Immature natural killer cell (primary cell): Measurements from ENCODE around the gene KCP. TPM values are rescaled to one million over a fixed set of nuclear protein-coding genes. Genes with fewer than 3 reads are reported as not detected.
"Not testable (repeated sequence)": the region's sequence is repeated elsewhere in the genome, so short reads cannot be mapped to it uniquely, and the experiment has no call there.

ENCODE experiments used
- DNase-seq, 3 donors: peaks; one replicate each; pipeline ENCODE4 v3.0.0; 2022; ENCODE audit warnings: mixed read lengths in 1 of 3
- H3K27ac Mint-ChIP-seq, 6 donors: one replicate each; pipeline ENCODE4 v1.8.0; 2020; ENCODE audit warnings: mixed read lengths in 6 of 6, mild to moderate bottlenecking in 5 of 6, inconsistent platforms in 4 of 6, moderate library complexity in 3 of 6
- H3K27me3 Mint-ChIP-seq, 3 donors: one replicate each; pipeline ENCODE4 v1.8.0; 2020 to 2021; ENCODE audit warnings: low read depth in 3 of 3, mild to moderate bottlenecking in 3 of 3, mixed read lengths in 3 of 3, moderate library complexity in 3 of 3, inconsistent platforms in 1 of 3
- H3K36me3 Mint-ChIP-seq, 3 donors: one replicate each; pipeline ENCODE4 v1.8.0; 2020; ENCODE audit warnings: mixed read lengths in 3 of 3, inconsistent platforms in 2 of 3, mild to moderate bottlenecking in 2 of 3
- H3K4me1 Mint-ChIP-seq, 2 donors: one replicate each; pipeline ENCODE4 v1.8.0; 2020; ENCODE audit warnings: inconsistent platforms in 2 of 2, mild to moderate bottlenecking in 2 of 2, mixed read lengths in 2 of 2, moderate library complexity in 1 of 2
- H3K4me3 Mint-ChIP-seq, 5 donors: one replicate each; pipeline ENCODE4 v1.8.0; 2020; ENCODE audit warnings: mild to moderate bottlenecking in 5 of 5, mixed read lengths in 5 of 5, inconsistent platforms in 3 of 5, moderate library complexity in 3 of 5
- H3K9me3 Mint-ChIP-seq, 6 donors: one replicate each; pipeline ENCODE4 v1.8.0; 2020; ENCODE audit warnings: mild to moderate bottlenecking in 6 of 6, mixed read lengths in 6 of 6, inconsistent platforms in 4 of 6, moderate library complexity in 3 of 6
- polyA plus RNA-seq, 3 donors: library from polyadenylated mRNA; unstranded; fragments of 300-500 nt; fragmentation: Illumina TruSeq; gene quantifications; one replicate each; pipeline ENCODE4 v1.2.3, GENCODE V29; 2021

KCP gene
- polyA plus RNA-seq, 3 donors from 2014 or later = 0.16 TPM; not detected in 2

- no peaks in the 10 kb centered on the region for H3K9me3 Mint-ChIP-seq
- H3K36me3 Mint-ChIP-seq = peaks cover 0 to 5% (median 0%) of the 10 kb centered on the region in 3 donors
- H3K4me3 Mint-ChIP-seq = no peak overlapping the region
Observed at GRCh38 chr7:128944487-128945236, 34.2 kb upstream of the KCP start.

DNA sequence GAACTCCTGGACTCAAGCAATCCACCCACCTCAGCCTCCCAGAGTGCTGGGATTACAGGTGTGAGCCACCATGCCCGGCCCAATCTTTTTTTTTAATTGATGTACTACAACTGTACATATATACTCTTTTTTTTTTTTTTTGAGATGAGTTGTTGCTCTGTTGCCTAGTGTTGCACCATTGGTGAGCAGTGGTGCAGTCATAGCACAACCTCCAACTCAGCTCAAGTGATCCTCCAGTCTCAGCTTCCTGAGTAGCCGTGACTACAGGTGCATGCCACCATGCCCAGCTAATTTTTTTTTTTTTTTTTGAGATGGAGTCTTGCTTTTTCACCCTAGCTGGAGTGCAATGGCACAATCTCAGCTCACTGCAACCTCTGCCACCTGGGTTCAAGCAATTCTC is 32.7 kb upstream of the KCP start:
- H3K36me3 Mint-ChIP-seq, H3K4me3 Mint-ChIP-seq, H3K27me3 Mint-ChIP-seq, DNase-seq, H3K9me3 Mint-ChIP-seq: not testable (repeated sequence)
- H3K4me1 Mint-ChIP-seq = peaks cover 30 to 31% of the 10 kb centered on the region in 2 donors
- peak overlapping the region in 1 of 6 donors; percentile 17 for H3K27ac Mint-ChIP-seq

More at GRCh38 chr7:128944487-128945236, 34.2 kb upstream of the KCP start:
- no peak overlapping the region for H3K27ac Mint-ChIP-seq
- peaks cover 0 to 4% (median 0%) of the 10 kb centered on the region in 3 donors for H3K27me3 Mint-ChIP-seq
- peaks cover 20 to 21% of the 10 kb centered on the region in 2 donors for H3K4me1 Mint-ChIP-seq
- no peak for DNase-seq

DNA sequence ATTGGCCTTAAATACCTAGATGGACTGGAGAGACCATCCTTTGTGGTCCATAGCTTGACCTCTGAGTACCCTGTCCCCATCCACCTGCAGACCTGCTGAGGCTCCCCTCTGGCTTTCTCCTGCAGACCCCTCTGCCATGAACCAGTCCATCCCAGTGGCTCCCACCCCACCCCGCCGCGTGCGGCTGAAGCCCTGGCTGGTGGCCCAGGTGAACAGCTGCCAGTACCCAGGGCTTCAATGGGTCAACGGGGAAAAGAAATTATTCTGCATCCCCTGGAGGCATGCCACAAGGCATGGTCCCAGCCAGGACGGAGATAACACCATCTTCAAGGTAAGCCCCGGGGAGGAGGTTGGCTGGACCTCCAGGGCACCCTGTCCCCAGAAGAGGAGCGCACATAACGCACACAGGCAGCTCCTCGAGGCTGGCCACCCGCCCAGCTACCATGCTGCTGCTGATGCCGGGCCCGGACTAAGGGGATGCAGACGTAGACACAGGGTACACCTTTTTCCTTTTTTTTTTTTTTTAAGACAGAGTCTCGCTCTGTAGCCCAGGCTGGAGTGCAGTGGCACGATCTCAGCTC is 31.5 kb upstream of the KCP start:
- Mint-ChIP-seq H3K4me1 (peaks cover 35 to 36% of the 10 kb centered on the region in 2 donors), H3K9me3 (no peaks in the 10 kb centered on the region), H3K36me3 (peaks cover 0 to 5% (median 0%) of the 10 kb centered on the region in 3 donors), H3K27me3 (peaks cover 0 to 6% (median 5%) of the 10 kb centered on the region in 3 donors), H3K27ac (no peak overlapping the region), H3K4me3 (no peak overlapping the region)
- DNase-seq = no peak

- Mint-ChIP-seq H3K36me3 (peaks cover 0 to 5% (median 0%) of the 10 kb centered on the region in 3 donors), H3K9me3 (no peaks in the 10 kb centered on the region), H3K27me3 (peaks cover 0 to 9% (median 4%) of the 10 kb centered on the region in 3 donors), H3K4me1 (peaks cover 37 to 40% of the 10 kb centered on the region in 2 donors), H3K27ac (peak overlapping the region; percentile 73 to 88 (median 83)), H3K4me3 (peak overlapping the region; percentile 77 to 99 (median 93))
- no peak for DNase-seq
Observed at GRCh38 chr7:128941323-128941890, 30.9 kb upstream of the KCP start.

DNA sequence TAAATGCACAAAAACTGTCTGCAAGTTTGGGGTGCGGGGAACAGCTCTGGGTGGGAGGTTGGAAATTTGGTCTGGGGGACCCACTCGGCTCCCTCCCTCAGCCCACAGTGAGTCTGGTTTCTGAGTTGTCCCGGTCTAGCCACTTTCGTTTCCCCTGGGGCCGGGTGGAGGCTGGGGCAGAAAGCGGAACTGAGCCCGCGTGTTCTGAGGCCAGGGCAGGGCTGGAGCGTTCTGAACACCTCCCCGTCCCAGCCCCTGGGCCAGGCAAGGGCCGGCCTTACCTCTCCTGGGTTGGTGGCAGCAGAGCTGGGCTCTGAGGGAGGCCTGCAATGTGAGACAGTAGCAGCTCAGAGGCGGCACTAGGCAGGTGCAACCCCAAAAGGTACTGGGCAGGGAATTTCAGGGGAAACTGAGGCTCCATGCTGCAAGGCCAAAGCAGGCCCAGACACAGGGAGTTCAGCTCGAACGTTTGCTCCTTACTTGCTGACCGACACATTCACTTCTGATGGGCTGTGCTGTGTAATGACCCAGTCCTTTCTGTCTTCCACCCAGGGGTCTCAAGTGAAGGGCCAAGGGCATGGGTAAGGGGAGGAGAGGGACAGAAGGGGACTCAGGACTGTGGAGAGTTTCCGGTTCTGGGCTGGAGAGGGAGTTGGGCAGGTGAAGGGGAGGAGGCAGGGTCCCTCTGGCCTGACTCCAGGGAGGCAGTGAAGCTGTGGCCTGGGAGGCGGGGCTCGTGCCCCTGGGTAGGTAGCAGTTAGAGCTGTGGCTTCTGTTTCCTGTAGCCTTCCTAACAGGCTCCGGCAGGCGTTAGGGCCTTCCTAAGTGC is 30.2 kb upstream of the KCP start:
- no peaks in the 10 kb centered on the region for H3K9me3 Mint-ChIP-seq
- H3K27me3 Mint-ChIP-seq = peaks cover 0 to 9% (median 4%) of the 10 kb centered on the region in 3 donors
- DNase-seq = peak; percentile 32 to 54 (median 39)
- H3K4me3 Mint-ChIP-seq = peak overlapping the region; percentile 77 to 99 (median 93)
- H3K27ac Mint-ChIP-seq = peak overlapping the region; percentile 73 to 88 (median 83)
- H3K4me1 Mint-ChIP-seq = peaks cover 37 to 40% of the 10 kb centered on the region in 2 donors
- H3K36me3 Mint-ChIP-seq = peaks cover 0 to 5% (median 0%) of the 10 kb centered on the region in 3 donors

GRCh38 chr7:128939861-128940410 is 29.4 kb upstream of the KCP start:
- peaks cover 37 to 40% of the 10 kb centered on the region in 2 donors for H3K4me1 Mint-ChIP-seq
- H3K36me3 Mint-ChIP-seq = peaks cover 0 to 5% (median 0%) of the 10 kb centered on the region in 3 donors
- H3K4me3 Mint-ChIP-seq = peak overlapping the region; percentile 77 to 99 (median 93)

GRCh38 chr7:128939075-128939860 is 28.8 kb upstream of the KCP start:
- Mint-ChIP-seq H3K9me3 (no peaks in the 10 kb centered on the region), H3K4me1 (peaks cover 39 to 40% of the 10 kb centered on the region in 2 donors), H3K27ac (peak overlapping the region; percentile 35 to 88 (median 83)), H3K36me3 (peaks cover 0 to under 1% (median 0%) of the 10 kb centered on the region in 3 donors), H3K4me3 (peak overlapping the region; percentile 77 to 99 (median 93)), H3K27me3 (peaks cover 0 to 9% (median 4%) of the 10 kb centered on the region in 3 donors)
- DNase-seq = no peak

More at GRCh38 chr7:128939861-128940410, 29.4 kb upstream of the KCP start:
- Mint-ChIP-seq H3K27ac (peak overlapping the region; percentile 73 to 88 (median 83)), H3K9me3 (no peaks in the 10 kb centered on the region), H3K27me3 (peaks cover 0 to 9% (median 4%) of the 10 kb centered on the region in 3 donors)
- DNase-seq = no peak

GRCh38 chr7:128938544-128939074 is 28.1 kb upstream of the KCP start:
- peak overlapping the region; percentile 92 to 99 (median 93) for H3K4me3 Mint-ChIP-seq
- H3K4me1 Mint-ChIP-seq = peaks cover 40 to 41% of the 10 kb centered on the region in 2 donors
- H3K36me3 Mint-ChIP-seq = no peaks in the 10 kb centered on the region
- DNase-seq = peak in 1 of 3 donors; percentile 12
- H3K27ac Mint-ChIP-seq = peak overlapping the region; percentile 19 to 87 (median 74)
- peaks cover 0 to 9% (median 4%) of the 10 kb centered on the region in 3 donors for H3K27me3 Mint-ChIP-seq
- H3K9me3 Mint-ChIP-seq = no peaks in the 10 kb centered on the region

DNA sequence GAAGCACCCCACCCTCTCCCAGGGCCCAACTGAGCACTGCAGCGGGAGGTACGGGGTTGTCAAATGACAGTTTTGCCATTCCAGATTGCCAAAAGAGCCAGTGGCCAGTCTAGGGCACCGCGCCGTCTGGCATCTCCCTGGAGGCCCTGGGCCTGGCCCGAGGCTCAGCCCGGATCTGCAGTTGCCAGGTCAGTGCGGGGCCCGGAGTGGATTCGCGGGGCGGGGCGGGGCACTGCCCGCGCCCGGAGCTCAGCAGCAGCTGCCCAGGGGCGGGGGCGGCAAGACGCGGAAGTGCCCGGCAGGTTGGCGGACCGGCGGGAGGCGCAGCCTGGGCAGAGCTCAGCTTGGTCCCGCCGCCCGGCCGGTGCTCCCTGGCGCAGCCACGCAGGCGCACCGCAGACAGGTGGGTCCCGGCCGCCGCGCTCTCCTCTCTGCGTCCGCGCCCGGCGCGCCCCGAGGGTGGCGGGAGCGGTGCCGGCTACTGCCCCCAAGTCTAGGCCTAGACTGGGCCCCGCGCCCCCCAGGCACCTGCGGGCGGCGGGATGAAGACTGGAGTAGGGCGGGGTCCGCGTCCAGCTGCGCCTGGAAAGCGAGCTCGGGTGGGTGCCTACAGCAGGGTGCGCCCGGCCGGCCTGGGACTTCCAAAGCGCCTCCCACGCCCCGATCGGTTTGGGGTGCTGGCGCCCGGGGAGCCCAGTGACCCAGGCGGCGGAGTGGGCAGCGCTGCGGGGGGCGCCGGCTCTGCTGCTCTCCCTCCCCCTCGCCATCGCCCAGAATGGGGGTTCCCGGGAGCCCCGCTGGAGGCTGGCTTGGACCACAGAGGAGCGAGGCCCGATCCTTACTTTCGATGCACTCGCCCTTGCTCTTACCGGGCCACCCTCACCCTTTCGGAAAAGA is 27.4 kb upstream of the KCP start, which contains the start of gene IRF5:
Gene IRF5 (plus strand): TSS at position 281 of the 897 bp plus-strand sequence. CDS start 4,155 bp downstream, outside the sequence.
- Mint-ChIP-seq H3K4me3 (peak within 1 kb of the TSS; percentile 92 to 99 (median 93)), H3K27ac (peak within 1 kb of the TSS; percentile 19 to 88 (median 86)), H3K36me3 (peaks cover 0 to 3% (median 0%) of the 10 kb centered on the region in 3 donors), H3K4me1 (peaks cover 47 to 48% of the 10 kb centered on the region in 2 donors), H3K9me3 (no peaks in the 10 kb centered on the region), H3K27me3 (peaks cover 0 to 9% (median 4%) of the 10 kb centered on the region in 3 donors)
- peak; percentile 32 to 51 (median 36) for DNase-seq

DNA sequence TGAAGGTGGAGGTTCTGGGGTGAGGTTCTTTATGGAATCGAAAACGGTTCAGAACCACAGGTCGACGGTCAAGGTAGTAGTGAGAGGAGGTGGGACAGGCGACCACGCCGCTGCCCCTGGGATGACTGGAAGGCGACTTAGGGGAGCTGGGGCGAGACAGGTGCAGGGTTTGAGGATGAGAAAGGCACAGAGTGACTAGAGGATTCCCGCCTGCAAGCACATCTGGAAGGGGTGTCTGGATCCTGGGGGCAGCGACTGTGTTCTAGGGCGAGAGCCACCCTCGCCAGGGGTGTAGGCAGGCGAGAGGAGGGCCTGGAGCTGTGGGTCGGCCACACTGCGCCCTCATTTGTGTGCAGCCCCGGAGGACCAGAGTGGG is 26.8 kb upstream of the KCP start:
- Mint-ChIP-seq H3K4me1 (peaks cover 49 to 53% of the 10 kb centered on the region in 2 donors), H3K4me3 (peak overlapping the region; percentile 81 to 90 (median 88)), H3K9me3 (no peaks in the 10 kb centered on the region), H3K27me3 (peaks cover 0 to 9% (median 4%) of the 10 kb centered on the region in 3 donors), H3K36me3 (peaks cover 0 to 3% (median 0%) of the 10 kb centered on the region in 3 donors), H3K27ac (peak overlapping the region in 4 of 6 donors; percentile 41 to 88 (median 80))
- no peak for DNase-seq

GRCh38 chr7:128936798-128937197 is 26.3 kb upstream of the KCP start:
- Mint-ChIP-seq H3K27me3 (peaks cover 0 to 9% (median 4%) of the 10 kb centered on the region in 3 donors), H3K4me3 (peak overlapping the region; percentile 81 to 90 (median 88)), H3K4me1 (peaks cover 49 to 53% of the 10 kb centered on the region in 2 donors), H3K36me3 (peaks cover 0 to 3% (median 0%) of the 10 kb centered on the region in 3 donors), H3K27ac (peak overlapping the region in 2 of 6 donors; percentile 72 to 88), H3K9me3 (no peaks in the 10 kb centered on the region)
- no peak for DNase-seq
